GM12878 (cell line): ENCODE measurements around the gene JAG2. TPM values are rescaled to one million over a fixed set of nuclear protein-coding genes. Genes with fewer than 3 reads are reported as not detected.

Experiments used
- ATAC-seq: fragments of 200-7000 bp; cut with Tn5 transposase; 3 replicates; pipeline ENCODE4 v1.9.1; 2020; ENCODE audit warnings: mild to moderate bottlenecking, moderate library complexity
- BruUV-seq: library from RNA; stranded (reverse); fragments of 400-500 nt; replicated peaks from 2 replicates; lab custom pipeline; 2021; lab: Mats Ljungman, UMichigan
- CTCF ChIA-PET: fragments of 300-600 bp; sonication (Branson Sonifier 250); formaldehyde crosslinking; extraction: SDS; loops from one replicate; lab custom pipeline; 2021; ENCODE audit warnings: inconsistent platforms; lab: Yijun Ruan, JAX
- POLR2A ChIA-PET: fragments of 350-600 bp; formaldehyde crosslinking; extraction: SDS; loops from one replicate; lab custom pipeline; 2021; ENCODE audit warnings: inconsistent platforms; lab: Charles Lee
- RAD21 ChIA-PET: fragments of 300-600 bp; sonication (Branson Sonifier 250); formaldehyde crosslinking; loops from one replicate; lab custom pipeline; 2023; ENCODE audit warnings: antibody characterized with exemption; ENCODE audit not compliant: unreplicated experiment; lab: Charles Lee
- SMC1A ChIA-PET: fragments of 300-600 bp; sonication (Branson Sonifier 250); formaldehyde crosslinking; loops from one replicate; lab custom pipeline; 2023; ENCODE audit not compliant: unreplicated experiment, uncharacterized antibody; lab: Charles Lee
- DNase-seq: peaks from one replicate; pipeline ENCODE4 v3.0.0-alpha.2; 2011; ENCODE audit warnings: low read depth, low spot score
- FAIRE-seq: peaks from 3 replicates; lab custom pipeline; 2011; peaks lifted over from hg19 to GRCh38; lab: Jason Lieb, UNC
- H2AFZ ChIP-seq: 2 replicates; pipeline ENCODE4 v1.6.0; 2011; ENCODE audit warnings: low read depth, low read length, control low read depth; ENCODE audit not compliant: control insufficient read depth
- H3K27ac ChIP-seq: 2 replicates; pipeline ENCODE4 v1.5.1; 2011; ENCODE audit warnings: control low read depth; ENCODE audit not compliant: control insufficient read depth, insufficient read depth
- H3K27me3 ChIP-seq, 2 experiments: replicated peaks in 1 of 2; 2 replicates each; pipeline versions ENCODE4 v1.6.0 to v1.6.1; 2011; ENCODE audit warnings: low read length in 1 of 2; ENCODE audit not compliant: control insufficient read depth in 2 of 2, insufficient read depth in 2 of 2
- H3K36me3 ChIP-seq, 2 experiments: 2 replicates each; pipeline ENCODE4 v1.5.1; 2011; ENCODE audit warnings: low read length in 1 of 2; ENCODE audit not compliant: control insufficient read depth in 2 of 2, insufficient read depth in 2 of 2
- H3K4me1 ChIP-seq: 2 replicates; pipeline ENCODE4 v1.6.1; 2011; ENCODE audit warnings: mild to moderate bottlenecking, low read length, moderate library complexity, mixed read lengths; ENCODE audit not compliant: control insufficient read depth, insufficient read depth
- H3K4me2 ChIP-seq: 2 replicates; pipeline ENCODE4 v1.6.0; 2011; ENCODE audit warnings: control low read depth; ENCODE audit not compliant: control insufficient read depth, insufficient read depth
- H3K4me3 ChIP-seq: fragments of 200-600 bp; sonication (generic); 2 replicates; pipeline ENCODE4 v1.5.1; 2016
- H3K79me2 ChIP-seq: 2 replicates; pipeline ENCODE4 v1.6.0; 2011; ENCODE audit warnings: low read length; ENCODE audit not compliant: control insufficient read depth, insufficient read depth
- H3K9ac ChIP-seq: 2 replicates; pipeline ENCODE4 v1.8.0; 2011; ENCODE audit warnings: low read length, control low read depth, mixed read lengths; ENCODE audit not compliant: control insufficient read depth, insufficient read depth
- H3K9me3 ChIP-seq: replicated peaks from 3 replicates; pipeline ENCODE4 v1.5.1; 2011; ENCODE audit warnings: mild to moderate bottlenecking, low read length; ENCODE audit not compliant: control insufficient read depth, insufficient read depth
- H4K20me1 ChIP-seq: 2 replicates; pipeline ENCODE4 v1.6.0; 2011; ENCODE audit not compliant: control insufficient read depth, insufficient read depth
- EP300 ChIP-seq, 2 experiments: fragments of 150-350 bp in 1 of 2; IDR thresholded peaks; 2 replicates each; pipeline ENCODE4 v1.6.1; 2011 to 2012; ENCODE audit warnings: low read depth in 2 of 2, low read length in 2 of 2, borderline replicate concordance in 1 of 2, improper control_type of control experiment in 1 of 2, inconsistent platforms in 1 of 2; ENCODE audit not compliant: control insufficient read depth in 1 of 2
- HCFC1 ChIP-seq: fragments of 150-350 bp; IDR thresholded peaks from 2 replicates; pipeline ENCODE4 v1.6.1; 2014; ENCODE audit warnings: low read length
- IRF5 ChIP-seq: fragments of 450-650 bp; IDR thresholded peaks from 2 replicates; pipeline ENCODE4 v1.6.1; 2017; ENCODE audit warnings: borderline replicate concordance
- MXI1 ChIP-seq: fragments of 150-350 bp; IDR thresholded peaks from 2 replicates; pipeline ENCODE4 v1.6.1; 2011; ENCODE audit warnings: low read depth, mild to moderate bottlenecking, inconsistent platforms, low read length, improper control_type of control experiment
- SREBF2 ChIP-seq: IDR thresholded peaks from 2 replicates; pipeline ENCODE4 v1.6.1; 2012; ENCODE audit warnings: mild to moderate bottlenecking, low read length
- WGBS: methylation state at CpG from one replicate; pipeline ENCODE4 v1.1.6; 2016; ENCODE audit warnings: low lambda C conversion rate; ENCODE audit not compliant: insufficient replicate concordance, insufficient coverage; ENCODE audit errors: missing lambda C conversion rate; 5-methylcytosine and 5-hydroxymethylcytosine counted together
- in situ Hi-C: fragments of 300-500 bp; cut with MboI; formaldehyde crosslinking; loops from 9 replicates; pipeline ENCODE4 v1.14.3; 2018; ENCODE audit warnings: mixed read lengths
- intact Hi-C: fragments of 100-400 bp; cut with micrococcal nuclease; formaldehyde crosslinking; loops from one replicate; pipeline ENCODE4 v1.14.2; 2022; ENCODE audit not compliant: unreplicated experiment
- polyA plus RNA-seq, 11 experiments: library from polyadenylated mRNA; depleted of rRNA in 4 of 11; unstranded in 6 of 11; stranded (reverse) in 5 of 11; fragments of >200 nt; fragmentation: Nextera tagmentation in 4 of 11; fragmentation: Illumina TruSeq in 1 of 11; extraction: Ambion mirVana in 4 of 11; extraction: Trizol in 1 of 11; gene quantifications; 1 replicate in 1 of 11; 2 replicates in 10 of 11; pipeline versions ENCODE4 v1.2.1 to v1.2.3, GENCODE V29; 2011 to 2016; ENCODE audit warnings: inconsistent platforms in 2 of 11, missing spikeins in 2 of 11, low read depth in 1 of 11
- total RNA-seq, 4 experiments: library from RNA; depleted of rRNA in 3 of 4; stranded (reverse); fragments of >200 nt in 3 of 4; fragmentation: Illumina TruSeq in 1 of 4; extraction: Trizol in 1 of 4; gene quantifications; 2 replicates each; pipeline versions ENCODE4 v1.2.1 to v1.2.3, GENCODE V29; 2013 to 2021
- TF ChIP-seq, protein P1 (sequence below): fragments of 450-650 bp; IDR thresholded peaks from 2 replicates; pipeline ENCODE4 v1.6.1; 2016; ENCODE audit warnings: mild to moderate bottlenecking

JAG2 gene
- total and polyA plus RNA-seq, 10 of the 15 experiments (the other 5 are each of a cell fraction or from before 2014, with no cell fraction given): 0.04 to 0.14 (median 0.06) TPM; not detected in 5

GRCh38 chr14:105168093-105168420 lies 519 bp downstream of the JAG2 start:
- in situ Hi-C loops: no loop called here
- ChIA-PET RAD21 (no interaction called here), POLR2A (no interaction called here), SMC1A (no interaction called here), CTCF (no interaction called here)
- no TSS peak for BruUV-seq
- Histone ChIP-seq H3K27ac (no peak overlapping the region), H3K36me3 (no peaks in the 10 kb centered on the region), H3K4me3 (no peak overlapping the region), H3K4me2 (peak overlapping the region; percentile 64; the same call in 1 of the 2 replicates), H3K4me1 (no peaks in the 10 kb centered on the region), H3K79me2 (no peaks in the 10 kb centered on the region), H3K27me3 (peaks cover 2 to 3% of the 10 kb centered on the region in 2 experiments; a peak in 2 of 4 replicates), H3K9me3 (no peaks in the 10 kb centered on the region), H2AFZ (no peak overlapping the region; the same call in 1 of the 2 replicates), H3K9ac (no peak overlapping the region), H4K20me1 (no peaks in the 10 kb centered on the region)
- DNase-seq (no peak), FAIRE-seq (no peak), ATAC-seq (no peak)
- 0% methylated on average over 10 of the region's 46 CpGs for WGBS
- intact Hi-C loops: loop anchor here (10.0 kb wide), 1 partner anchor 73 kb away; no protein-coding TSS in a partner anchor
- TF ChIP-seq, protein P1, sequence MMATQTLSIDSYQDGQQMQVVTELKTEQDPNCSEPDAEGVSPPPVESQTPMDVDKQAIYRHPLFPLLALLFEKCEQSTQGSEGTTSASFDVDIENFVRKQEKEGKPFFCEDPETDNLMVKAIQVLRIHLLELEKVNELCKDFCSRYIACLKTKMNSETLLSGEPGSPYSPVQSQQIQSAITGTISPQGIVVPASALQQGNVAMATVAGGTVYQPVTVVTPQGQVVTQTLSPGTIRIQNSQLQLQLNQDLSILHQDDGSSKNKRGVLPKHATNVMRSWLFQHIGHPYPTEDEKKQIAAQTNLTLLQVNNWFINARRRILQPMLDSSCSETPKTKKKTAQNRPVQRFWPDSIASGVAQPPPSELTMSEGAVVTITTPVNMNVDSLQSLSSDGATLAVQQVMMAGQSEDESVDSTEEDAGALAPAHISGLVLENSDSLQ: no peak
- no peak for TF ChIP-seq IRF5
- no peak for TF ChIP-seq EP300 (IDR thresholded peaks at IDR 0.05; ENCODE audit: borderline replicate concordance in 1 of 2, control insufficient read depth in 1 of 2, low read depth in 2 of 2, low read length in 2 of 2)
- no peak for TF ChIP-seq HCFC1
- TF ChIP-seq SREBF2: no peak
- no peak for TF ChIP-seq MXI1
